Astrocyte (in vitro differentiated cells and primary cell): ENCODE measurements around the gene POLR1D.

Experiments
- CTCF ChIP-seq: IDR thresholded peaks from 2 replicates; pipeline ENCODE4 v1.5.1; 2011; ENCODE audit warnings: low read depth, mild to moderate bottlenecking, inconsistent platforms, low read length, moderate library complexity; ENCODE audit not compliant: insufficient read depth
- EZH2 ChIP-seq: IDR thresholded peaks from 2 replicates; pipeline ENCODE4 v1.6.1; 2012; ENCODE audit warnings: mild to moderate bottlenecking, low read length, inconsistent platforms; ENCODE audit not compliant: insufficient read depth

- TF ChIP-seq CTCF, result no peak
- TF ChIP-seq EZH2, result no peak
Observed at GRCh38 chr13:27620377-27621115, 1.1 kb upstream of the POLR1D start, which contains the start of gene LNX2.
